Endothelial cell of umbilical vein (primary cell): Measurements from ENCODE around the gene TP53. TPM values are rescaled to one million over a fixed set of nuclear protein-coding genes. Genes with fewer than 3 reads are reported as not detected.

Source experiments
- BruUV-seq: library from RNA; stranded (reverse); fragments of 400-500 nt; replicated peaks from 2 replicates; lab custom pipeline; 2021; lab: Mats Ljungman, UMichigan
- CTCF ChIA-PET: fragments of 300-600, 350-600 bp; sonication (Branson Sonifier 250); formaldehyde crosslinking; loops from one replicate; lab custom pipeline; 2021; ENCODE audit warnings: antibody characterized with exemption, inconsistent platforms; lab: Charles Lee
- POLR2A ChIA-PET: fragments of 300-600, 350-600 bp; sonication (Branson Sonifier 250); formaldehyde crosslinking; loops from one replicate; lab custom pipeline; 2021; ENCODE audit warnings: antibody characterized with exemption, inconsistent platforms; lab: Charles Lee
- DNase-seq: peaks from one replicate; pipeline ENCODE4 v3.0.0-alpha.2; 2011; ENCODE audit warnings: low read depth, low spot score
- FAIRE-seq: peaks from 2 replicates; lab custom pipeline; 2011; peaks lifted over from hg19 to GRCh38; lab: Jason Lieb, UNC
- H2AFZ ChIP-seq: 2 replicates; pipeline ENCODE4 v1.6.0; 2012; ENCODE audit warnings: low read depth, low read length, control low read depth, inconsistent platforms
- H3K27ac ChIP-seq: 2 replicates; pipeline ENCODE4 v1.5.1; 2011; ENCODE audit warnings: low read depth, mild to moderate bottlenecking, control low read depth, low read length, moderate library complexity; ENCODE audit not compliant: insufficient read depth
- H3K27me3 ChIP-seq, 2 experiments: 2 replicates each; pipeline versions ENCODE4 v1.6.0 to v1.6.1; 2011; ENCODE audit warnings: low read length in 2 of 2, mixed read lengths in 1 of 2; ENCODE audit not compliant: control insufficient read depth in 2 of 2, insufficient read depth in 2 of 2
- H3K36me3 ChIP-seq, 2 experiments: 2 replicates in 1 of 2; 3 replicates in 1 of 2; pipeline ENCODE4 v1.5.1; 2011; ENCODE audit warnings: low read length in 2 of 2, mild to moderate bottlenecking in 1 of 2, moderate library complexity in 1 of 2; ENCODE audit not compliant: control insufficient read depth in 2 of 2, insufficient read depth in 2 of 2; ENCODE audit errors: extremely low read depth in 1 of 2
- H3K4me1 ChIP-seq: 3 replicates; pipeline ENCODE4 v1.5.1; 2011; ENCODE audit warnings: mild to moderate bottlenecking, low read length; ENCODE audit not compliant: control insufficient read depth, insufficient read depth; ENCODE audit errors: extremely low read depth
- H3K4me2 ChIP-seq: 2 replicates; pipeline ENCODE4 v1.6.1; 2011; ENCODE audit warnings: low read length, control low read depth, mixed read lengths; ENCODE audit not compliant: insufficient read depth
- H3K4me3 ChIP-seq, 3 experiments: fragments of 200-600 bp in 1 of 3; sonication (generic), shearing (Covaris generic) in 1 of 3; replicated peaks in 1 of 3; 2 replicates each; pipeline ENCODE4 v1.5.1; 2011 to 2016; ENCODE audit warnings: control low read depth in 3 of 3, low read length in 3 of 3, mild to moderate bottlenecking in 2 of 3, inconsistent platforms in 1 of 3, low read depth in 1 of 3, moderate library complexity in 1 of 3; ENCODE audit not compliant: insufficient read depth in 1 of 3
- H3K79me2 ChIP-seq: 2 replicates; pipeline ENCODE4 v1.6.0; 2012; ENCODE audit warnings: low read length, inconsistent platforms; ENCODE audit not compliant: control insufficient read depth, insufficient read depth
- H3K9ac ChIP-seq: replicated peaks from 2 replicates; pipeline ENCODE3; 2011; ENCODE audit warnings: low read length, control low read depth; ENCODE audit not compliant: insufficient read depth; ENCODE audit errors: extremely low read depth
- H3K9me1 ChIP-seq: replicated peaks from 3 replicates; pipeline ENCODE4 v1.6.0; 2011; ENCODE audit warnings: mild to moderate bottlenecking, low read length; ENCODE audit not compliant: control insufficient read depth, insufficient read depth; ENCODE audit errors: extremely low read depth
- H3K9me3 ChIP-seq: replicated peaks from 2 replicates; pipeline ENCODE4 v1.5.1; 2012; ENCODE audit warnings: low read length, inconsistent platforms; ENCODE audit not compliant: control insufficient read depth, insufficient read depth
- H4K20me1 ChIP-seq: replicated peaks from 2 replicates; pipeline ENCODE3; 2011; ENCODE audit warnings: mild to moderate bottlenecking, low read length; ENCODE audit not compliant: control insufficient read depth, insufficient read depth; ENCODE audit errors: extremely low read depth
- CTCF ChIP-seq, 2 donors: IDR thresholded peaks; 1 replicate in 1 of 2; 2 replicates in 1 of 2; pipeline ENCODE4 v1.5.1; 2011; ENCODE audit warnings: low read length in 2 of 2, mild to moderate bottlenecking in 2 of 2, moderate library complexity in 2 of 2, control low read depth in 1 of 2, inconsistent platforms in 1 of 2, low read depth in 1 of 2; ENCODE audit not compliant: insufficient read depth in 1 of 2; ENCODE audit errors: extremely low read depth in 1 of 2
- EZH2 ChIP-seq: IDR thresholded peaks from 2 replicates; pipeline ENCODE4 v1.6.1; 2012; ENCODE audit warnings: borderline replicate concordance, low read depth, mild to moderate bottlenecking, moderate library complexity, low read length, inconsistent platforms; ENCODE audit not compliant: severe bottlenecking
- FOS ChIP-seq: IDR thresholded peaks from 2 replicates; pipeline ENCODE4 v1.6.1; 2011; ENCODE audit warnings: mild to moderate bottlenecking, low read length, moderate library complexity, borderline replicate concordance; ENCODE audit not compliant: insufficient read depth
- GATA2 ChIP-seq: IDR thresholded peaks from 2 replicates; pipeline ENCODE4 v1.7.0; 2011; ENCODE audit warnings: low read depth, mild to moderate bottlenecking, moderate library complexity, mixed read lengths, low read length; ENCODE audit not compliant: insufficient read length, insufficient read depth
- JUN ChIP-seq: IDR thresholded peaks from 2 replicates; pipeline ENCODE4 v1.6.1; 2011; ENCODE audit warnings: borderline replicate concordance, low read depth; ENCODE audit not compliant: insufficient read length, insufficient read depth
- MYC ChIP-seq: IDR thresholded peaks from one replicate; pipeline ENCODE4 v1.6.1; 2011; ENCODE audit warnings: mild to moderate bottlenecking, low read depth, low read length
- POLR2A ChIP-seq: IDR thresholded peaks from 2 replicates; pipeline ENCODE4 v1.6.1; 2012; ENCODE audit warnings: low read depth, mild to moderate bottlenecking, control low read depth, low read length
- POLR2AphosphoS5 ChIP-seq: IDR thresholded peaks from 2 replicates; pipeline ENCODE4 v1.6.1; 2012; ENCODE audit warnings: low read depth, mild to moderate bottlenecking, control low read depth, low read length, moderate library complexity; ENCODE audit not compliant: insufficient read depth
- dilution Hi-C: fragments of 300-500 bp; cut with MboI; formaldehyde crosslinking; loops from one replicate; pipeline ENCODE4 v1.15.0; 2019; ENCODE audit warnings: low sequenced_read_pairs; ENCODE audit not compliant: extremely low pct_ligation_motif_present
- intact Hi-C: fragments of 100-400 bp; cut with micrococcal nuclease; formaldehyde crosslinking; loops from one replicate; pipeline ENCODE4 v1.10.0; 2022
- polyA plus RNA-seq, 4 experiments: library from polyadenylated mRNA; depleted of rRNA in 3 of 4; stranded (reverse) in 3 of 4; unstranded in 1 of 4; fragments of >200 nt; gene quantifications; 2 replicates each; pipeline versions ENCODE4 v1.2.1 to v1.2.3, GENCODE V29; 2011 to 2012; ENCODE audit warnings: missing spikeins in 1 of 4
- total RNA-seq: library from RNA; stranded (reverse); gene quantifications from 2 replicates; pipeline ENCODE4 v1.2.3, GENCODE V29; 2021
- TF ChIP-seq, protein P1 (sequence below): IDR thresholded peaks from 2 replicates; pipeline ENCODE4 v1.6.1; 2011; ENCODE audit not compliant: insufficient read depth, insufficient read length

Gene TP53
- total and polyA plus RNA-seq, 2 donors (not counting 3 experiments of a cell fraction or from before 2014, with no cell fraction given): 82.1 to 138 TPM

DNA sequence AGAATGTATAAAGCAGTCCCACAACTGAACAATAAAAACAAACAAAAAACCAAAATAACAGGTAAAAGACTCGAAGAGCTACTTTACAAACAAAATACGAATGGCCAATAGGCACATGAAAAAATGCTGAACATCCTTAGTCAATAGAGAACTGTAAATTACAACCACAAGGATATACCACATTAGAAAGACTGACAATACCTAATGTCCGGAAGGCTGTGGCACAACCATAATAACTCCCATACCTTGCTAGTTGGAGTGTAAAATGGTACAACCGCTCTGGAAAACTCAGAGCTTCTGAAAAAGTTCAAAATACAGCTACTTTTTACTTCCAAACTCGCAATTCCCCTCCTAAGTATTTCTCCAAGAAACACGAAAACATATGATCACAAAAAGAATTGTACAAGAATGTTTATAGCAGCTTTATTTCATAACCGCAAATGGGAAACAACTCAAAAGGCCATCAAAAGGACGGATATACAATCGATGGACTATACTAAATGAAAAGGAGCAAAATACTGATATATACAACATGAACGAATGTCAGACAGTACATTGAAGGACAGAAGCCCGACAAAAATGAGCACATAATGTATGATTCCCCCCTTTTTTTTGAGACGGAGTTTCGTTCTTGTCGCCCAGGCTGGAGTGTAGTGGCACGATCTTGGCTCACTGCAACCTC lies 2.3 kb downstream of the TP53 start:
- dilution Hi-C loops: no loop called here
- POLR2A ChIA-PET: no interaction called here

More for the DNA sequence above, 2.3 kb downstream of the TP53 start:
- Histone ChIP-seq H3K27ac (peak overlapping the region; percentile 93), H3K9ac (peak overlapping the region; percentile 99), H3K4me1 (peaks cover 26% of the 10 kb centered on the region), H3K4me2 (peak overlapping the region; percentile 98), H2AFZ (no peak overlapping the region), H3K4me3 (peak overlapping the region in 1 of 3 experiments; percentile 96), H4K20me1 (no peaks in the 10 kb centered on the region), H3K9me1 (no peaks in the 10 kb centered on the region), H3K27me3 (no peaks in the 10 kb centered on the region), H3K36me3 (peaks cover 0 to 2% of the 10 kb centered on the region in 2 experiments), H3K79me2 (peaks cover 52% of the 10 kb centered on the region), H3K9me3 (no peaks in the 10 kb centered on the region)
- FAIRE-seq: no peak
- no TSS peak for BruUV-seq
- CTCF ChIA-PET: interaction anchor here (1.6 kb wide), 1 partner anchor 12 kb away, joined by 4 read pairs; no protein-coding TSS in a partner anchor
- intact Hi-C loops: loop anchor here (5.0 to 10.0 kb wide), 5 partner anchors 157 to 333 kb away; partner anchors contain the start of genes CHD3, FGF11, KCTD11 and POLR2A
- no peak for DNase-seq
- TF ChIP-seq FOS (no peak), POLR2A (no peak), CTCF (IDR thresholded peaks at IDR 0.05; ENCODE audit: extremely low read depth in 1 of 2, insufficient read depth in 1 of 2, low read depth in 1 of 2, low read length in 2 of 2) (no peak), MYC (no peak), POLR2AphosphoS5 (no peak), GATA2 (no peak), JUN (no peak), EZH2 (no peak)
- TF ChIP-seq, protein P1, sequence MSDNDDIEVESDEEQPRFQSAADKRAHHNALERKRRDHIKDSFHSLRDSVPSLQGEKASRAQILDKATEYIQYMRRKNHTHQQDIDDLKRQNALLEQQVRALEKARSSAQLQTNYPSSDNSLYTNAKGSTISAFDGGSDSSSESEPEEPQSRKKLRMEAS: no peak
